DOHH2 (cell line): ENCODE data around the gene HHAT.

Experiments used
- H3F3A ChIP-seq: fragments of 200-600 bp; sonication (generic), shearing (Covaris generic); 2 replicates; pipeline ENCODE4 v1.6.0; 2016; ENCODE audit warnings: antibody characterized with exemption, mild to moderate bottlenecking; ENCODE audit not compliant: control insufficient read depth, insufficient read depth
- H3K27ac ChIP-seq: fragments of 200-600 bp; sonication (generic); 2 replicates; pipeline ENCODE4 v1.5.1; 2014; ENCODE audit warnings: low read depth, mild to moderate bottlenecking, low read length, moderate library complexity
- H3K27me3 ChIP-seq: fragments of 200-600 bp; sonication (generic); 2 replicates; pipeline ENCODE4 v1.6.1; 2014; ENCODE audit warnings: mild to moderate bottlenecking, low read length, mixed read lengths; ENCODE audit not compliant: control insufficient read depth
- H3K36me3 ChIP-seq: fragments of 200-600 bp; sonication (generic); 2 replicates; pipeline ENCODE4 v1.6.1; 2014; ENCODE audit warnings: mild to moderate bottlenecking, low read length, moderate library complexity, mixed read lengths; ENCODE audit not compliant: control insufficient read depth
- H3K4me1 ChIP-seq: fragments of 200-600 bp; sonication (generic); 2 replicates; pipeline ENCODE4 v1.6.1; 2014; ENCODE audit warnings: mild to moderate bottlenecking, low read length, mixed read lengths; ENCODE audit not compliant: control insufficient read depth
- H3K4me2 ChIP-seq: fragments of 200-600 bp; sonication (generic); 2 replicates; pipeline ENCODE4 v1.6.0; 2014; ENCODE audit warnings: mild to moderate bottlenecking, low read length, moderate library complexity
- H3K4me3 ChIP-seq: fragments of 200-600 bp; sonication (generic); 2 replicates; pipeline ENCODE4 v1.5.1; 2014; ENCODE audit warnings: mild to moderate bottlenecking, low read length, mixed read lengths
- H3K79me2 ChIP-seq: fragments of 200-600 bp; sonication (generic); 2 replicates; pipeline ENCODE4 v1.6.1; 2014; ENCODE audit warnings: mild to moderate bottlenecking, low read length, mixed read lengths; ENCODE audit not compliant: control insufficient read depth
- H3K9me2 ChIP-seq: fragments of 200-600 bp; sonication (generic); replicated peaks from 2 replicates; pipeline ENCODE4 v1.6.1; 2014; ENCODE audit warnings: mild to moderate bottlenecking, low read length, mixed read lengths; ENCODE audit not compliant: control insufficient read depth
- H3K9me3 ChIP-seq: fragments of 200-600 bp; sonication (generic); 2 replicates; pipeline ENCODE4 v1.6.1; 2014; ENCODE audit warnings: antibody characterized with exemption, low read length, mixed read lengths; ENCODE audit not compliant: control insufficient read depth, insufficient read depth
- H4K20me1 ChIP-seq: fragments of 200-600 bp; sonication (generic); 2 replicates; pipeline ENCODE4 v1.6.0; 2014; ENCODE audit warnings: low read depth, mild to moderate bottlenecking, antibody characterized with exemption, low read length, moderate library complexity; ENCODE audit not compliant: control insufficient read depth, insufficient read depth
- CTCF ChIP-seq: fragments of 200-600 bp; sonication (generic); IDR thresholded peaks from one replicate; pipeline ENCODE4 v1.5.1; 2014; ENCODE audit warnings: antibody characterized with exemption, mild to moderate bottlenecking, low read depth, low read length; ENCODE audit not compliant: poor library complexity, severe bottlenecking
- EZH2phosphoT487 ChIP-seq: fragments of 200-600 bp; sonication (generic); IDR thresholded peaks from 2 replicates; pipeline ENCODE4 v1.6.1; 2017; ENCODE audit warnings: borderline replicate concordance, mild to moderate bottlenecking, antibody characterized with exemption, low read length, moderate library complexity, mixed read lengths

HHAT gene

GRCh38 chr1:210499956-210500355, 171.3 kb downstream of the HHAT start:
- no peak overlapping the region for H3K4me3 ChIP-seq
- no peaks in the 10 kb centered on the region for H3K79me2 ChIP-seq
- no peaks in the 10 kb centered on the region for H3K9me2 ChIP-seq
- H3K4me2 ChIP-seq: no peak overlapping the region
- no peaks in the 10 kb centered on the region for H3K4me1 ChIP-seq
- no peaks in the 10 kb centered on the region for H3F3A ChIP-seq
- no peaks in the 10 kb centered on the region for H3K27me3 ChIP-seq
- no peak for TF ChIP-seq EZH2phosphoT487
- TF ChIP-seq CTCF: no peak
- H3K27ac ChIP-seq: no peak overlapping the region
- H3K36me3 ChIP-seq: no peaks in the 10 kb centered on the region
- H3K9me3 ChIP-seq: no peaks in the 10 kb centered on the region
- no peaks in the 10 kb centered on the region for H4K20me1 ChIP-seq

- Histone ChIP-seq H3K4me1 (no peaks in the 10 kb centered on the region), H3K4me2 (no peak overlapping the region), H3K9me2 (no peaks in the 10 kb centered on the region), H3K9me3 (no peaks in the 10 kb centered on the region), H3K27ac (no peak overlapping the region), H3F3A (no peaks in the 10 kb centered on the region), H4K20me1 (no peaks in the 10 kb centered on the region), H3K79me2 (no peaks in the 10 kb centered on the region), H3K4me3 (no peak overlapping the region), H3K36me3 (no peaks in the 10 kb centered on the region), H3K27me3 (no peaks in the 10 kb centered on the region)
- TF ChIP-seq EZH2phosphoT487 (no peak), CTCF (no peak)
Observed at GRCh38 chr1:210500831-210501230, 172.1 kb downstream of the HHAT start.

GRCh38 chr1:210504286-210504685, 175.6 kb downstream of the HHAT start:
- Histone ChIP-seq H3K4me1 (no peaks in the 10 kb centered on the region), H3K9me3 (no peaks in the 10 kb centered on the region), H3K79me2 (no peaks in the 10 kb centered on the region), H4K20me1 (no peaks in the 10 kb centered on the region), H3F3A (no peaks in the 10 kb centered on the region), H3K27me3 (no peaks in the 10 kb centered on the region), H3K4me3 (no peak overlapping the region), H3K9me2 (no peaks in the 10 kb centered on the region), H3K27ac (no peak overlapping the region), H3K36me3 (no peaks in the 10 kb centered on the region), H3K4me2 (no peak overlapping the region)
- no peak for TF ChIP-seq CTCF
- TF ChIP-seq EZH2phosphoT487: no peak
